ENCODE results near the gene KIAA1143.

The KIAA1143 gene

DNA sequence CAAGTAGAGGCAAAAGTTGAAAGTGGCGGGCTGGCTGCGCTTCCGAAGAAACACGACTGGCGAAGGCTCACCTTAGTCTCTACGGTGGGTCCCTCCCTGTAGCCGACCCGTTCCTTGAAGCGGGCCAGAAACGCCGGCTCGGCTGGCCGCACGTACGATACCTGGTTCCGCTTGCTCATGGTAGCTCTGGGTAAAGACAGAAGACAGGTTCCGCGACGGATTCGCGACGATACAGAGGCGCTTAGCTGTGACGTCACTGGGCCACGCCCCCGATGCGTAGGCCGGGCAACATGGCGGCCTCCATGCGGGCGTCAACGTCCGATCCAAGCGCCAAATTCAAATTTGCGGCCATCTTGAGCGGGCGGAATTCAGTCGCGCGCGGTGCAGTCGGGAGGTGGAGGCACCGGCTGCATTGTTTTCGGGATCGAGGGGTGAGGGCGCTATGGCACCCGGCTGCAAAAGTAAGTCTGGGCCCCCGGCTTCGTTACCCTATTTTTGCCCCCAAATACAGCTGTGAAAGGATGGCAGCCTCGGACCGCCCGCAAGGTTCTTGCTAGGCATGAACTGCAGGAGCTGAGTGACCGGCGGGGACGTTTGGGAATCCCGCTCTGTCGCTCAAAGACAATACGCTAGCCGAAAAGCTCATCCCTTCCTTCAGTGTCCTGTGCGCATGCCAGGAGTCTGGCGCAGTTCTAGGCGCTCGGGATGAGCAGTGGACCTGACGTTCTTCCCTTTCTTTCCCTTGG, at the start of gene KIAA1143, which contains the start of gene KIF15:
Gene KIAA1143 (minus strand): TSS at position 196 of the 746 bp plus-strand sequence. CDS start 17 bp downstream, at position 179.
Gene KIF15 (plus strand): TSS at position 371 of the 746 bp plus-strand sequence. CDS start 72 bp downstream, at position 443.
- H3K9ac ChIP-seq (ENCODE audit: low read depth, low read length): peak within 1 kb of the TSS; percentile 98
- no peaks in the 10 kb centered on the region for H3K4me1 ChIP-seq (ENCODE audit: insufficient read depth, low read length)
- no peaks in the 10 kb centered on the region for H3K9me3 ChIP-seq (ENCODE audit: control insufficient read depth, insufficient read depth, low read length)
- H3K36me3 ChIP-seq (ENCODE audit: insufficient read depth, low read length): peaks cover 8% of the 10 kb centered on the region

DNA sequence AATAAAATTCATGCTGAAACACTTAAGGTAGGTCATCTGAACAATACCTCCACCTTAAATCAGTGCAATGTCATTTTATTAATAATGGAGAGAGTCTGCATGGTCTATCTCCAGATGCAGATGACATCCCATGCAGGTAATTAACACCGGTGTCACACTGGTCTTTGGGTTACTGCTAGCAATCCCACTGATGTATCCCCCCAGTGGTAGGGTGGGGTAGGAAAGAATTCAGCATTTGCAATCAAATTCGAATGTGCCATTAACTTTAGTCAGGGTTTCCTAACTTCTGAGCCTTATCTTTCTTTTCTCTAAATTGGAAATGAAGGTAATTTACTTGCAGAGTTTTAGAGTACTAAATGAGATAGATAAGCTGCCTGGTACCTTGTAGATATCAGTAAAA, 44.5 kb upstream of the KIAA1143 start:
- no peaks in the 10 kb centered on the region for H3K4me1 ChIP-seq (ENCODE audit: insufficient read depth, low read length)
- H3K9me3 ChIP-seq (ENCODE audit: control insufficient read depth, insufficient read depth, low read length): no peaks in the 10 kb centered on the region
- H3K9ac ChIP-seq (ENCODE audit: low read depth, low read length): no peak overlapping the region
- peaks cover 2% of the 10 kb centered on the region for H3K36me3 ChIP-seq (ENCODE audit: insufficient read depth, low read length)

- Histone ChIP-seq H3K9me3 (ENCODE audit: control insufficient read depth, insufficient read depth, low read length) (no peaks in the 10 kb centered on the region), H3K9ac (ENCODE audit: low read depth, low read length) (no peak overlapping the region), H3K4me1 (ENCODE audit: insufficient read depth, low read length) (no peaks in the 10 kb centered on the region), H3K36me3 (ENCODE audit: insufficient read depth, low read length) (peaks cover 7% of the 10 kb centered on the region)
Measured at GRCh38 chr3:44803298-44803697, 41.9 kb upstream of the KIAA1143 start.

- no peaks in the 10 kb centered on the region for H3K4me1 ChIP-seq (ENCODE audit: insufficient read depth, low read length)
- H3K9ac ChIP-seq (ENCODE audit: low read depth, low read length): no peak overlapping the region
- H3K36me3 ChIP-seq (ENCODE audit: insufficient read depth, low read length): peaks cover 12% of the 10 kb centered on the region
- no peaks in the 10 kb centered on the region for H3K9me3 ChIP-seq (ENCODE audit: control insufficient read depth, insufficient read depth, low read length)
Measured at GRCh38 chr3:44802011-44802410, 40.6 kb upstream of the KIAA1143 start.

DNA sequence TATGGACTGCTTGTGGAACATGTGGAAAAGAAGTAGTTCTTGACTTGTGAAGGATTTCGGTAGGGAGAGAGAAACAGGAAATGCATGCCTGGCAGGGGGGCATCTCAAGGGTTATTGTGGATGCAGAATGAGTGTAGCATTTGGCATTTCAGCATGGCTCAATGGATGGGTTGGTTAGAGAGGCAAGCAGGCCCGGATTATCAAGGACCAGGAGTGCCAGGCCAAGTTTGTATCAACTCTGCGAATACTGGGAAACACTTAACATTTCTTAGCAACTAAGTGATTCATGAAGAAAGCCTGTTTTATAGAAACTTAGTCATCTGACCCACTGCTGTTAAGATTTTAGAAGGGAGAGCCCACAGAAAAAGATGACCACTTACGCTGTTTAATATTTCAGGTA, 33.8 kb upstream of the KIAA1143 start:
- Histone ChIP-seq H3K36me3 (ENCODE audit: insufficient read depth, low read length) (0 out of 2 replicates have a peak, but pooled peaks cover 15% of the 10 kb centered on the region), H3K9ac (ENCODE audit: low read depth, low read length) (no peak overlapping the region), H3K4me1 (ENCODE audit: insufficient read depth, low read length) (no peaks in the 10 kb centered on the region), H3K9me3 (ENCODE audit: control insufficient read depth, insufficient read depth, low read length) (no peaks in the 10 kb centered on the region)

GRCh38 chr3:44782891-44783290, 21.5 kb upstream of the KIAA1143 start:
- no peaks in the 10 kb centered on the region for H3K9me3 ChIP-seq (ENCODE audit: control insufficient read depth, insufficient read depth, low read length)
- H3K4me1 ChIP-seq (ENCODE audit: insufficient read depth, low read length): no peaks in the 10 kb centered on the region
- H3K9ac ChIP-seq (ENCODE audit: low read depth, low read length): no peak overlapping the region
- H3K36me3 ChIP-seq (ENCODE audit: insufficient read depth, low read length): peaks cover 18% of the 10 kb centered on the region

- H3K36me3 ChIP-seq (ENCODE audit: insufficient read depth, low read length): peaks cover 4% of the 10 kb centered on the region; the same call in 1 of the 2 replicates
Measured at GRCh38 chr3:44772099-44772442, 10.7 kb upstream of the KIAA1143 start.

GRCh38 chr3:44771424-44772098, 10.1 kb upstream of the KIAA1143 start:
- Histone ChIP-seq H3K9me3 (ENCODE audit: control insufficient read depth, insufficient read depth, low read length) (peaks cover 17% of the 10 kb centered on the region), H3K4me1 (ENCODE audit: insufficient read depth, low read length) (no peaks in the 10 kb centered on the region), H3K9ac (ENCODE audit: low read depth, low read length) (no peak overlapping the region), H3K36me3 (ENCODE audit: insufficient read depth, low read length) (peaks cover 4% of the 10 kb centered on the region; the same call in 1 of the 2 replicates)

More at GRCh38 chr3:44772099-44772442, 10.7 kb upstream of the KIAA1143 start:
- peaks cover 17% of the 10 kb centered on the region for H3K9me3 ChIP-seq (ENCODE audit: control insufficient read depth, insufficient read depth, low read length)
- no peak overlapping the region for H3K9ac ChIP-seq (ENCODE audit: low read depth, low read length)
- no peaks in the 10 kb centered on the region for H3K4me1 ChIP-seq (ENCODE audit: insufficient read depth, low read length)

- H3K36me3 ChIP-seq (ENCODE audit: insufficient read depth, low read length): peaks cover 4% of the 10 kb centered on the region; the same call in 1 of the 2 replicates
- no peak overlapping the region for H3K9ac ChIP-seq (ENCODE audit: low read depth, low read length)
- H3K9me3 ChIP-seq (ENCODE audit: control insufficient read depth, insufficient read depth, low read length): peaks cover 4% of the 10 kb centered on the region
- no peaks in the 10 kb centered on the region for H3K4me1 ChIP-seq (ENCODE audit: insufficient read depth, low read length)
Measured at GRCh38 chr3:44764248-44764647, 2.8 kb upstream of the KIAA1143 start.

GRCh38 chr3:44762690-44763089, 1.3 kb upstream of the KIAA1143 start:
- H3K4me1 ChIP-seq (ENCODE audit: insufficient read depth, low read length): no peaks in the 10 kb centered on the region
- peak overlapping the region; percentile 98 for H3K9ac ChIP-seq (ENCODE audit: low read depth, low read length)
- H3K36me3 ChIP-seq (ENCODE audit: insufficient read depth, low read length): peaks cover 8% of the 10 kb centered on the region
- no peaks in the 10 kb centered on the region for H3K9me3 ChIP-seq (ENCODE audit: control insufficient read depth, insufficient read depth, low read length)

- peaks cover 8% of the 10 kb centered on the region for H3K36me3 ChIP-seq (ENCODE audit: insufficient read depth, low read length)
- H3K9ac ChIP-seq (ENCODE audit: low read depth, low read length): peak overlapping the region; percentile 98
- no peaks in the 10 kb centered on the region for H3K4me1 ChIP-seq (ENCODE audit: insufficient read depth, low read length)
- no peaks in the 10 kb centered on the region for H3K9me3 ChIP-seq (ENCODE audit: control insufficient read depth, insufficient read depth, low read length)
Measured at GRCh38 chr3:44762170-44762677, 805 bp upstream of the KIAA1143 start.

GRCh38 chr3:44761101-44761423, 357 bp downstream of the KIAA1143 start:
- Histone ChIP-seq H3K36me3 (ENCODE audit: insufficient read depth, low read length) (peaks cover 8% of the 10 kb centered on the region), H3K9ac (ENCODE audit: low read depth, low read length) (peak overlapping the region; percentile 98), H3K4me1 (ENCODE audit: insufficient read depth, low read length) (no peaks in the 10 kb centered on the region), H3K9me3 (ENCODE audit: control insufficient read depth, insufficient read depth, low read length) (no peaks in the 10 kb centered on the region)

DNA sequence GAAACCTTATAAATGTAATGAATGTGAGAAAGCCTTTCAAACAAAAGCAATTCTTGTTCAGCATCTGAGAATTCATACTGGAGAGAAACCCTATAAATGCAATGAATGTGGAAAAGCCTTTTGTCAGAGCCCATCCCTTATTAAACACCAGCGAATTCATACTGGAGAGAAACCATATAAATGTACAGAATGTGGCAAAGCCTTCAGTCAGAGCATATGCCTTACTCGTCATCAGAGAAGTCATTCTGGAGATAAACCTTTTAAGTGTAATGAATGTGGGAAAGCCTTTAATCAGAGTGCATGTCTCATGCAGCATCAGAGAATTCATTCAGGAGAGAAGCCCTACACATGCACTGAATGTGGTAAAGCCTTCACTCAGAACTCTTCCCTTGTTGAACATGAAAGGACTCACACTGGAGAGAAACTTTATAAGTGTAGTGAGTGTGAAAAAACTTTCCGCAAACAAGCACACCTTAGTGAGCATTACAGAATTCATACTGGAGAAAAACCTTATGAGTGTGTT, 26.7 kb downstream of the KIAA1143 start:
- H3K9ac ChIP-seq (ENCODE audit: low read depth, low read length): no peak overlapping the region
- peaks cover 39% of the 10 kb centered on the region for H3K9me3 ChIP-seq (ENCODE audit: control insufficient read depth, insufficient read depth, low read length)
- H3K4me1 ChIP-seq (ENCODE audit: insufficient read depth, low read length): no peaks in the 10 kb centered on the region
- peaks cover 17% of the 10 kb centered on the region; the same call in 1 of the 2 replicates for H3K36me3 ChIP-seq (ENCODE audit: insufficient read depth, low read length)

- H3K4me1 ChIP-seq (ENCODE audit: insufficient read depth, low read length): no peaks in the 10 kb centered on the region
- H3K9me3 ChIP-seq (ENCODE audit: control insufficient read depth, insufficient read depth, low read length): peaks cover 27% of the 10 kb centered on the region
- H3K36me3 ChIP-seq (ENCODE audit: insufficient read depth, low read length): peaks cover 4% of the 10 kb centered on the region; the same call in 1 of the 2 replicates
- H3K9ac ChIP-seq (ENCODE audit: low read depth, low read length): peak within 1 kb of the TSS; percentile 64
Measured at GRCh38 chr3:44729384-44729910, 32.0 kb downstream of the KIAA1143 start, which contains the start of gene ZNF501. Gene ZNF501 (plus strand): TSS chr3:44729635. CDS start chr3:44734422, 4,787 bp downstream.

Data from ES-I3 (cell line).